Muscle layer of colon (tissue), 2 donors: ENCODE results near the gene NNT.
"Not testable (repeated sequence)": the region's sequence is repeated elsewhere in the genome, so short reads cannot be mapped to it uniquely, and the experiment has no call there.

Experiments used
- H3K27ac ChIP-seq: one replicate; pipeline ENCODE4 v1.7.0; 2013; ENCODE audit warnings: low read depth, mild to moderate bottlenecking, low read length, moderate library complexity
- H3K27me3 ChIP-seq, 2 donors: one replicate each; pipeline ENCODE4 v1.7.0; 2013; ENCODE audit warnings: low read length in 2 of 2, mild to moderate bottlenecking in 2 of 2; ENCODE audit not compliant: insufficient read depth in 2 of 2, control insufficient read depth in 1 of 2
- H3K36me3 ChIP-seq: one replicate; pipeline ENCODE4 v1.7.0; 2013; ENCODE audit warnings: mild to moderate bottlenecking, low read length; ENCODE audit not compliant: insufficient read depth
- H3K4me1 ChIP-seq: one replicate; pipeline ENCODE4 v1.7.0; 2013; ENCODE audit warnings: mild to moderate bottlenecking, low read length; ENCODE audit not compliant: insufficient read depth
- H3K4me3 ChIP-seq, 2 donors: one replicate each; pipeline ENCODE4 v1.7.0; 2013; ENCODE audit warnings: low read length in 2 of 2, low read depth in 1 of 2, mild to moderate bottlenecking in 1 of 2, moderate library complexity in 1 of 2
- H3K9ac ChIP-seq: one replicate; pipeline ENCODE4 v1.7.0; 2013; ENCODE audit warnings: low read length
- H3K9me3 ChIP-seq: one replicate; pipeline ENCODE4 v1.7.0; 2013; ENCODE audit warnings: mild to moderate bottlenecking, low read length
- donor health status: abdominal sarcoma.
- donor health status: Adenocarcinoma of cecum.

NNT gene

DNA sequence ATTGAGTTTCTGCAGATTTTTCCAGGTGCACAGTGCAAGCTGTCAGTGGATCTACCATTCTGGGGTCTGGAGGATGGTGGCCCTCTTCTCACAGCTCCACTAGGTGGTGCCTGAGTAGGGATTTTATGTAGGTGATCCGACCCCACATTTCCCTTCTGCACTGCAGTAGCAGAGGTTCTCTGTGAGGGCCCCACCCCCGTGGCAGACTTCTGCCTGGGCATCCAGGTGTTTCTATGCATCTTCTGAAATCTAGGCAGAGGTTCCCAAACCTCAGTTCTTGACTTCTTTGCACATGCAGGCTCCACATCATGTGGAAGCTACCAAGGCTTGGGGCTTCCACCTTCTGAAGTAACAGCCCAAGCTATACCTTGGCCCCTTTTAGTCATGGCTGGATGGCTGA, 93.5 kb downstream of the NNT start:
- not testable (repeated sequence) for H3K36me3 ChIP-seq, H3K27me3 ChIP-seq, H3K27ac ChIP-seq, H3K9ac ChIP-seq, H3K9me3 ChIP-seq, H3K4me1 ChIP-seq, H3K4me3 ChIP-seq

DNA sequence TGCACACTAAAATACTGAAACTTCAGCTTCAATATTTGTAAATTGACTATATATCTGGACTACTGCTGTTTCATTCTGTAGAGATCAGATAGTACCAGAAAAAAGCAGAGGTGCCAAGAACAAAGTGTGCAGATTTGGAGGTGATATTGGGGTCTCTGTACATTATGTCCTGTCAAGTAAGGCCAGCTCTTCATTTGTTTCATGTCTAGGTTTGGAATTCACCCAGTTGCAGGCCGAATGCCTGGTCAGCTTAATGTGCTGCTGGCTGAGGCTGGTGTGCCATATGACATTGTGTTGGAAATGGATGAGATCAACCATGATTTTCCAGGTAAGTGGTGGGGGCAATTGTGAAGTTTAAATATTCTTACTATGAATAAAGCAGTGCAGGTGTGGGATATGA, 96.9 kb downstream of the NNT start:
- H3K27me3 ChIP-seq, result no peaks in the 10 kb centered on the region
- peaks cover 8% of the 10 kb centered on the region for H3K4me1 ChIP-seq
- no peaks in the 10 kb centered on the region for H3K9me3 ChIP-seq
- no peak overlapping the region for H3K27ac ChIP-seq
- peaks cover 8% of the 10 kb centered on the region for H3K36me3 ChIP-seq
- no peak overlapping the region for H3K9ac ChIP-seq
- H3K4me3 ChIP-seq, result no peak overlapping the region

DNA sequence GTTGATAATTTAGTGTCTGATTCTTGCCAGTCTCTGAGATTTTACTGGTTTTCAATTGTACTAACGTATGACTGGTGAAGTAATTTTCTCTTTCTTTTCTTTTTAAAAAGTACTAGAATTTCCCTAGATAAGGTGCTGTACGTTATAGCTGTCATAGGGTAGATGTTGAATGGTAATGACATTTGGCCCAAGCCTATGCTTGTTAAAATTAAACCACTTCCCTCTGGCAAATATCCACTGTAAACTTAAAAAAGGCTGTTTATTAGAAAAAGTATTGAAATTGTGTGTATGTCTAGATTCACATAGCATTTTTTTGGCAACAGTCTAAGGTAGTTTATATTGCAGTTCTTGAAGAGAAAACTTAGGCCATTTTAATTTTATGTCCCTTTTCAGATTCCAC, 97.6 kb downstream of the NNT start:
- Histone ChIP-seq H3K36me3 (peaks cover 11% of the 10 kb centered on the region), H3K4me3 (no peak overlapping the region), H3K27ac (no peak overlapping the region), H3K9ac (no peak overlapping the region), H3K4me1 (peaks cover 8% of the 10 kb centered on the region), H3K27me3 (no peaks in the 10 kb centered on the region), H3K9me3 (no peaks in the 10 kb centered on the region)

DNA sequence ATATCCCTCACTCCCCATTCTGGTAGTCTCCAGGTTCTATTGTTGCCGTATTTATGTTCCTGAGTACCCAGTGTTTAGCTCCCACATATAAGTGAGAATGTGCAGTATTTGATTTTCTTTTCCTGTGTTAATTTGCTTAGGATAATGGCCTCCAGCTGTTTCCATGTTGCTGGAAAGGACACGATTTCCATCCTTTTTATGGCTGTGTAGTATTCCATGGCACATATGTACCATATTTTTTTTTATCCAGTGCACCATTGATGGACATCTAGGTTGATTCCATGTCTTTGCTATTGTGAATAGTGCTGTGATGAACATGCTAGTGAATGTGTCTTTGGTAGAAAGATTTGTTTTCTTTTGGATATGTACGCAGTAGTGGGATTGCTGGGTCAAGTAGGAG, 98.2 kb downstream of the NNT start:
- H3K9me3 ChIP-seq, result no peaks in the 10 kb centered on the region
- no peaks in the 10 kb centered on the region for H3K27me3 ChIP-seq
- no peak overlapping the region for H3K27ac ChIP-seq
- peaks cover 11% of the 10 kb centered on the region for H3K36me3 ChIP-seq
- no peak overlapping the region for H3K4me3 ChIP-seq
- no peak overlapping the region for H3K9ac ChIP-seq
- peaks cover 8% of the 10 kb centered on the region for H3K4me1 ChIP-seq

DNA sequence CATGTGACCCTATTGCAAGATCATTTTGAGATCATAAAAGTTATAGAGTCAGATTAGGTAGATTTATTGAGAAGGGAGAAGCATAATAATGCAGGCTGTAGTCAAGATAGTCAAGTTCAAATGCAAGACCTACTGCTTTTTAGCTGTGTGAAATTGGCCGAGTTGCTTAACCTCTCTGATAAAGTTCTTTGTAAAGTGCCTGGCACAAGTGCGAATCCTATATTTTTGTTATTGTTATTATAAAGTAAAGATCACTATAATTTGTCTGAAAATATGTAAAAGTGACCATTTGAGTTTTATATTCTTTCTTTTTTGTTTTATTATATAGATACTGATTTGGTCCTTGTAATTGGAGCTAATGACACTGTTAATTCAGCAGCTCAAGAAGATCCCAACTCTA, 99.3 kb downstream of the NNT start:
- Histone ChIP-seq H3K27me3 (no peaks in the 10 kb centered on the region), H3K9me3 (no peaks in the 10 kb centered on the region), H3K36me3 (peaks cover 11% of the 10 kb centered on the region), H3K4me3 (no peak overlapping the region), H3K9ac (no peak overlapping the region), H3K4me1 (peaks cover 8% of the 10 kb centered on the region), H3K27ac (no peak overlapping the region)

DNA sequence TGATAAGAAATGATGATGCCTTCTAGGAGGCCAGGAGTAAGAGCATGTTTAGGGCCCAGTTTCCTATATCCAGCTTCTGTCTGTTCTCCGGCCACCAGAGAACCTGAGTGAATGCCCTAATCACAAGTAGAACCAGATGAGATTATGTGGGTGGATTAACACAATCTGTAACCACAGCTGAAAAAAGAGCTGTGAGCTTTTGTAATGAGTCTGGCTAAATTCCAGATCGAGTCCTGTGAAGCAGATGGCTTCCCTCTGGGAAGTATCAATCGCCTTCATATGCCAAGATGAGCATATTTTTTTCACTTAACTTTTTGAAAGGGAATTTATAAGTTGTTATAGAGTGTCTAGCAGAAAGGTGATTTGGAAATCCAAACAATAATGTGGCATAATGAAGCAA, 99.8 kb downstream of the NNT start:
- Histone ChIP-seq H3K4me3 (no peak overlapping the region), H3K9me3 (no peaks in the 10 kb centered on the region), H3K4me1 (peaks cover 8% of the 10 kb centered on the region), H3K36me3 (peaks cover 11% of the 10 kb centered on the region), H3K9ac (no peak overlapping the region), H3K27me3 (no peaks in the 10 kb centered on the region), H3K27ac (no peak overlapping the region)

DNA sequence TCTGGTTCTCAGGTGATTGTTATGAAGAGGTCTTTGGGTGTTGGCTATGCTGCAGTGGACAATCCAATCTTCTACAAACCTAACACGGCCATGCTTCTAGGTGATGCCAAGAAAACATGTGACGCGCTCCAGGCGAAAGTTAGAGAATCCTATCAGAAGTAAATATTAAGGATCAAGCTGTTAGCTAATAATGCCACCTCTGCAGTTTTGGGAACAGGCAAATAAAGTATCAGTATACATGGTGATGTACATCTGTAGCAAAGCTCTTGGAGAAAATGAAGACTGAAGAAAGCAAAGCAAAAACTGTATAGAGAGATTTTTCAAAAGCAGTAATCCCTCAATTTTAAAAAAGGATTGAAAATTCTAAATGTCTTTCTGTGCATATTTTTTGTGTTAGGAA, 101.3 kb downstream of the NNT start:
- H3K27ac ChIP-seq, result no peak overlapping the region
- peaks cover 8% of the 10 kb centered on the region for H3K4me1 ChIP-seq
- H3K4me3 ChIP-seq, result no peak overlapping the region
- no peaks in the 10 kb centered on the region for H3K27me3 ChIP-seq
- H3K9me3 ChIP-seq, result no peaks in the 10 kb centered on the region
- no peak overlapping the region for H3K9ac ChIP-seq
- H3K36me3 ChIP-seq, result peaks cover 11% of the 10 kb centered on the region

DNA sequence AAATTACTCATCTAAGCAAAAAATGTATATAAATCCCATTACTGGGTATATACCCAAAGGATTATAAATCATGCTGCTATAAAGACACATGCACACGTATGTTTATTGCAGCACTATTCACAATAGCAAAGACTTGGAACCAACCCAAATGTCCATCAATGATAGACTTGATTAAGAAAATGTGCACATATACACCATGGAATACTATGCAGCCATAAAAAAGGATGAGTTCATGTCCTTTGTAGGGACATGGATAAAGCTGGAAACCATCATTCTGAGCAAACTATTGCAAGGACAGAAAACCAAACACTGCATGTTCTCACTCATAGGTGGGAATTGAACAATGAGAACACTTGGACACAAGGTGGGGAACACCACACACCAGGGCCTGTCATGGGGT, 103.6 kb downstream of the NNT start:
- H3K36me3 ChIP-seq, result peaks cover 11% of the 10 kb centered on the region
- not testable (repeated sequence) for H3K4me1 ChIP-seq, H3K9ac ChIP-seq, H3K9me3 ChIP-seq, H3K27me3 ChIP-seq, H3K27ac ChIP-seq, H3K4me3 ChIP-seq

DNA sequence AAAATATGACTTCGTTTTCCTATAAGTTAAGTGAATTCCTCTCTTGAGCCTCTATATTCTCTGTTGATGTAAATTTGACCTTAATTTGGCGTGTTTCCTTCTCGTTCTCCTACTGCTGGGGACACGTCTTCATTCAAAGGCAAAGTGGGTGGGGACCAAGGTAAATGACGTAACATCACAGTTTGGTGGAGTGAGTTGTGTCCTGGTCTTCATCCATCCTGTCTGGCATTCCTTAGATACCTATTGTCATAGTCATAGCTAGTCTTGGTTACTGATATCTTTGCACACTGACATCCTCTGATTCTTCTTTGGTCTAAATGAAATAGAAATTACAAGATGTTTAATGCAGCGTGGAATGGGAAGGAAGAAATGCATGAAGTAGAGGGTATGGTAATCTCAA, 108.5 kb downstream of the NNT start:
- Histone ChIP-seq H3K9me3 (no peaks in the 10 kb centered on the region), H3K27me3 (no peaks in the 10 kb centered on the region), H3K9ac (no peak overlapping the region), H3K4me1 (no peaks in the 10 kb centered on the region), H3K27ac (no peak overlapping the region), H3K36me3 (no peaks in the 10 kb centered on the region), H3K4me3 (no peak overlapping the region)

DNA sequence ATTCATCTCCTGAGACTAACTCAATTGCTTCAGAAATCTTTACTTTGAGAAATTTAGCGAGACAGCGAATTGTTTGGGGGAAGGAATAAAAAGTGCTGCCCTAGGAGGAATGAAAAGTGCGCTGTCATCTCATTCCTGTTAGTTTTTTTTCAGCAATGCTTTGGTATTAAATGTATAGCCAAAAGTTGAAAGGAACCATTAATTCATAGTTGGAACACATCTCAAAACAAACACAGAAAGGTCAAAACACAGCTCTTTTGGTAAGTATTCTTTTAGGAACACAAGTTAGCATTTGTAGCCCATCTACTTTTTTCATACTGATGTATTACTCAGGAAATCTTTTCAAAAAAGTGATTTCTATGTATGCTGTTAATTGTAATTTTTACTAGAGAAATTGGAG, 109.1 kb downstream of the NNT start:
- no peak overlapping the region for H3K4me3 ChIP-seq
- no peaks in the 10 kb centered on the region for H3K9me3 ChIP-seq
- no peaks in the 10 kb centered on the region for H3K36me3 ChIP-seq
- H3K27me3 ChIP-seq, result no peaks in the 10 kb centered on the region
- H3K27ac ChIP-seq, result no peak overlapping the region
- no peaks in the 10 kb centered on the region for H3K4me1 ChIP-seq
- no peak overlapping the region for H3K9ac ChIP-seq

DNA sequence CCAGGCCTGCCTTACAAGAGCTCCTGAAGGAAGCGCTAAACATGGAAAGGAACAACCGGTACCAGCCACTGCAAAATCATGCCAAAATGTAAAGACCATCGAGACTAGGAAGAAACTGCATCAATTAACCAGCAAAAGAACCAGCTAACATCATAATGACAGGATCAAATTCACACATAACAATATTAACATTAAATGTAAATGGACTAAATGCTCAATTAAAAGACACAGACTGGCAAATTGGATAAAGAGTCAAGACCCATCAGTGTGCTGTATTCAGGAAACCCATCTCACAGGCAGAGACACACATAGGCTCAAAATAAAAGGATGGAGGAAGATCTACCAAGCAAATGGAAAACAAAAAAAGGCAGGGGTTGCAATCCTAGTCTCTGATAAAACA, 116.8 kb downstream of the NNT start:
- not testable (repeated sequence) for H3K9ac ChIP-seq, H3K27me3 ChIP-seq

DNA sequence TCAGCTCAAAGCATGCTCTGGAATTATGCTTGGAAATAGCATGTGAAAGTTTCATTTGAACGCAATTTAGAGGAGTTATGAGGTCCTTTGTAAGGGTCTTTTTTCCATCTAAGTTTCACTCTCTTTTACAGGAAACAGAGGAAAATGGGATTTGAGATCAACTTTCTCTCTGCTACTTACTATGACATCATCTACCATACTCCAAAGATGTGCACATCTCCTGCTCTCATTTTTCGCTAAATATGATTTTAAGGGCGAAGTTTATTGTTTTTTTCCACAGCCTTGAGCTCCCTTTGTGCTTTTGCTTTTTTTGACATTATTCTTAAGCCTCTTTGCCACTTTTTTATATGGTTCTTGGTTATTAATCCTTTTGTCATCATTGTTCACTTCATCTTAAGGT, 125.6 kb downstream of the NNT start:
- Histone ChIP-seq H3K4me3 (no peak overlapping the region), H3K4me1 (no peaks in the 10 kb centered on the region), H3K27ac (no peak overlapping the region), H3K27me3 (no peaks in the 10 kb centered on the region), H3K9ac (no peak overlapping the region), H3K9me3 (no peaks in the 10 kb centered on the region), H3K36me3 (no peaks in the 10 kb centered on the region)

More for the DNA sequence above, 116.8 kb downstream of the NNT start:
- not testable (repeated sequence) for H3K36me3 ChIP-seq, H3K9me3 ChIP-seq, H3K4me1 ChIP-seq, H3K27ac ChIP-seq, H3K4me3 ChIP-seq
